SU-DHL-6 (cell line): Measurements from ENCODE around the gene SMC6.

ENCODE experiments used
- H2AFZ ChIP-seq: fragments of 200-600 bp; sonication (generic); 2 replicates; pipeline ENCODE4 v1.6.1; 2014; ENCODE audit warnings: low read depth, mild to moderate bottlenecking, moderate library complexity, mixed read lengths, antibody characterized with exemption, low read length; ENCODE audit not compliant: severe bottlenecking
- H3F3A ChIP-seq: fragments of 200-600 bp; shearing (Covaris generic); 2 replicates; pipeline ENCODE4 v1.6.0; 2016; ENCODE audit warnings: antibody characterized with exemption, mild to moderate bottlenecking; ENCODE audit not compliant: insufficient read depth
- H3K27ac ChIP-seq: fragments of 200-600 bp; sonication (generic); 2 replicates; pipeline ENCODE4 v1.5.1; 2016; ENCODE audit warnings: low read depth, mild to moderate bottlenecking, low read length, moderate library complexity, mixed read lengths
- H3K27me3 ChIP-seq: fragments of 200-600 bp; sonication (generic), shearing (Covaris generic); 2 replicates; pipeline ENCODE4 v1.6.0; 2014; ENCODE audit warnings: mild to moderate bottlenecking, low read length
- H3K36me3 ChIP-seq: fragments of 200-600 bp; sonication (generic); 2 replicates; pipeline ENCODE4 v1.6.1; 2014; ENCODE audit warnings: mild to moderate bottlenecking, low read length, mixed read lengths
- H3K4me2 ChIP-seq: fragments of 300-600, 200-600 bp; shearing (Covaris generic), sonication (generic); 2 replicates; pipeline ENCODE4 v1.6.0; 2014; ENCODE audit warnings: low read length, low read depth, mild to moderate bottlenecking; ENCODE audit not compliant: poor library complexity, severe bottlenecking
- H3K4me3 ChIP-seq: fragments of 200-600 bp; sonication (generic); 2 replicates; pipeline ENCODE4 v1.5.1; 2014; ENCODE audit warnings: antibody characterized with exemption, low read length, mild to moderate bottlenecking, mixed read lengths; ENCODE audit not compliant: insufficient read depth, poor library complexity, severe bottlenecking
- H3K79me2 ChIP-seq: fragments of 200-600 bp; sonication (generic); 2 replicates; pipeline ENCODE4 v1.6.1; 2014; ENCODE audit warnings: mild to moderate bottlenecking, low read length, moderate library complexity; ENCODE audit not compliant: insufficient read depth
- H3K9ac ChIP-seq: fragments of 200-600 bp; sonication (generic); 2 replicates; pipeline ENCODE4 v1.7.0; 2014; ENCODE audit warnings: mild to moderate bottlenecking, low read length
- H3K9me2 ChIP-seq: fragments of 200-600 bp; sonication (generic); replicated peaks from 2 replicates; pipeline ENCODE4 v1.6.1; 2014; ENCODE audit warnings: low read length; ENCODE audit not compliant: insufficient read depth
- H3K9me3 ChIP-seq: fragments of 200-600 bp; sonication (generic); 2 replicates; pipeline ENCODE4 v1.6.1; 2014; ENCODE audit warnings: low read length, mixed read lengths; ENCODE audit not compliant: insufficient read depth
- H4K20me1 ChIP-seq: fragments of 200-600 bp; sonication (generic); 2 replicates; pipeline ENCODE4 v1.6.1; 2014; ENCODE audit warnings: low read depth, mild to moderate bottlenecking, antibody characterized with exemption, low read length, moderate library complexity, mixed read lengths
- CTCF ChIP-seq: fragments of 200-600 bp; sonication (generic); IDR thresholded peaks from one replicate; pipeline ENCODE4 v1.5.1; 2017; ENCODE audit warnings: antibody characterized with exemption, mild to moderate bottlenecking, low read length, moderate library complexity; ENCODE audit not compliant: insufficient read depth, poor library complexity, severe bottlenecking
- EZH2phosphoT487 ChIP-seq: fragments of 200-600 bp; sonication (generic), shearing (Covaris generic); conservative IDR thresholded peaks from 2 replicates; pipeline ENCODE4 v1.6.1; 2018; ENCODE audit warnings: mild to moderate bottlenecking, antibody characterized with exemption, low read length, moderate library complexity, mixed read lengths

SMC6 gene

GRCh38 chr2:17626986-17627385 lies 126.6 kb downstream of the SMC6 start:
- no peaks in the 10 kb centered on the region for H3K36me3 ChIP-seq
- H3K4me3 ChIP-seq, result no peak overlapping the region
- peaks cover 10% of the 10 kb centered on the region; the same call in 1 of the 2 replicates for H3K9me3 ChIP-seq
- H3K27ac ChIP-seq, result no peak overlapping the region
- H4K20me1 ChIP-seq, result no peaks in the 10 kb centered on the region
- TF ChIP-seq EZH2phosphoT487 (no peak), CTCF (no peak)
- no peaks in the 10 kb centered on the region for H3K27me3 ChIP-seq
- H3K9ac ChIP-seq, result no peak overlapping the region
- H3K4me2 ChIP-seq, result no peak overlapping the region
- no peaks in the 10 kb centered on the region for H3F3A ChIP-seq
- no peaks in the 10 kb centered on the region for H3K9me2 ChIP-seq
- H3K79me2 ChIP-seq, result no peaks in the 10 kb centered on the region
- no peak overlapping the region for H2AFZ ChIP-seq

- TF ChIP-seq CTCF, result no peak
- TF ChIP-seq EZH2phosphoT487, result no peak
- Histone ChIP-seq H3K9ac (no peak overlapping the region), H3K27me3 (no peaks in the 10 kb centered on the region), H3K4me3 (no peak overlapping the region), H3K9me2 (no peaks in the 10 kb centered on the region), H3K27ac (no peak overlapping the region), H4K20me1 (no peaks in the 10 kb centered on the region), H3K79me2 (no peaks in the 10 kb centered on the region), H3K9me3 (peaks cover 10% of the 10 kb centered on the region; the same call in 1 of the 2 replicates), H3K36me3 (no peaks in the 10 kb centered on the region), H3K4me2 (no peak overlapping the region), H2AFZ (no peak overlapping the region), H3F3A (no peaks in the 10 kb centered on the region)
Observed at GRCh38 chr2:17625446-17625845, 128.2 kb downstream of the SMC6 start.

GRCh38 chr2:17621781-17622180 lies 131.8 kb downstream of the SMC6 start:
- H2AFZ ChIP-seq, result no peak overlapping the region
- no peaks in the 10 kb centered on the region for H3F3A ChIP-seq
- H4K20me1 ChIP-seq, result no peaks in the 10 kb centered on the region
- H3K4me2 ChIP-seq, result no peak overlapping the region
- H3K79me2 ChIP-seq, result no peaks in the 10 kb centered on the region
- no peak overlapping the region for H3K4me3 ChIP-seq
- H3K9me3 ChIP-seq, result no peaks in the 10 kb centered on the region
- no peak overlapping the region for H3K27ac ChIP-seq
- H3K9me2 ChIP-seq, result no peaks in the 10 kb centered on the region
- H3K36me3 ChIP-seq, result no peaks in the 10 kb centered on the region
- no peak overlapping the region for H3K9ac ChIP-seq
- TF ChIP-seq CTCF, result no peak
- no peak for TF ChIP-seq EZH2phosphoT487
- H3K27me3 ChIP-seq, result no peaks in the 10 kb centered on the region
